A549 (cell line): ENCODE measurements around the gene ZNF536. TPM values are rescaled to one million over a fixed set of nuclear protein-coding genes. Genes with fewer than 3 reads are reported as not detected.
A peak's percentile ranks its signal among the peaks of the same experiment; 100 is the strongest.

Experiments
- ATAC-seq, 2 experiments: fragments of 200-7000 bp in 1 of 2; fragments of >200 bp in 1 of 2; cut with Nextera tagmentation in 1 of 2; cut with Tn5 transposase in 1 of 2; 3 replicates each; pipeline versions ENCODE4 v1.8.0 to v1.9.1; 2018 to 2020; ENCODE audit warnings: mild to moderate bottlenecking in 1 of 2, moderate library complexity in 1 of 2
- CTCF ChIA-PET: fragments of 300-600 bp; sonication (Branson Sonifier 250); formaldehyde crosslinking; extraction: SDS; loops from one replicate; lab custom pipeline; 2021; ENCODE audit warnings: antibody characterized with exemption, inconsistent platforms; lab: Yijun Ruan, JAX
- POLR2A ChIA-PET: fragments of 350-600 bp; formaldehyde crosslinking; extraction: SDS; loops from one replicate; lab custom pipeline; 2021; ENCODE audit warnings: antibody characterized with exemption, inconsistent platforms; lab: Yijun Ruan, JAX
- DNase-seq, 2 experiments: peaks; one replicate each; pipeline versions ENCODE4 v3.0.0 to v3.0.0-alpha.2; 2011 to 2016; ENCODE audit warnings: low read depth in 1 of 2, low spot score in 1 of 2
- FAIRE-seq: peaks from 2 replicates; lab custom pipeline; 2011; peaks lifted over from hg19 to GRCh38; lab: Jason Lieb, UNC
- H3K27ac ChIP-seq, 2 experiments: fragments of >200 bp; sonication (Bioruptor Twin); formaldehyde crosslinking; 3 replicates each; pipeline ENCODE4 v1.5.1; 2016 to 2017
- H3K4me1 ChIP-seq: fragments of >200 bp; sonication (Bioruptor Twin); formaldehyde crosslinking; 3 replicates; pipeline ENCODE4 v1.6.1; 2016
- H3K4me2 ChIP-seq: fragments of >200 bp; sonication (Bioruptor Twin); formaldehyde crosslinking; 3 replicates; pipeline ENCODE4 v1.6.1; 2016
- H3K4me3 ChIP-seq: fragments of >200 bp; sonication (Bioruptor Twin); formaldehyde crosslinking; 3 replicates; pipeline ENCODE4 v1.5.1; 2016
- H3K9me3 ChIP-seq: fragments of >200 bp; sonication (Bioruptor Twin); formaldehyde crosslinking; 3 replicates; pipeline ENCODE4 v1.6.1; 2016
- BHLHE40 ChIP-seq: IDR thresholded peaks from 2 replicates; pipeline ENCODE4 v1.6.1; 2012; ENCODE audit warnings: low read depth, low read length, inconsistent platforms
- CBX2 ChIP-seq: fragments of 200-600 bp; sonication (generic); IDR thresholded peaks from 2 replicates; pipeline ENCODE4 v1.6.1; 2016; ENCODE audit warnings: low read depth, mild to moderate bottlenecking, borderline replicate concordance
- CBX8 ChIP-seq: fragments of 200-600 bp; sonication (generic); IDR thresholded peaks from 2 replicates; pipeline ENCODE4 v1.6.1; 2016
- EHMT2 ChIP-seq: fragments of 200-600 bp; sonication (generic); IDR thresholded peaks from 2 replicates; pipeline ENCODE4 v1.6.1; 2016; ENCODE audit warnings: antibody characterized with exemption, low read depth, mild to moderate bottlenecking, moderate library complexity
- EP300 ChIP-seq, 2 experiments: fragments of >200 bp; sonication (Bioruptor Twin); formaldehyde crosslinking; IDR thresholded peaks; 2 replicates in 1 of 2; 3 replicates in 1 of 2; pipeline ENCODE4 v1.6.1; 2016 to 2017
- FOSL2 ChIP-seq, 2 experiments: fragments of 450-650 bp in 1 of 2; fragments of >200 bp in 1 of 2; sonication (Bioruptor Twin) in 1 of 2; formaldehyde crosslinking; IDR thresholded peaks; 2 replicates each; pipeline versions ENCODE4 v1.5.0 to v1.6.1; 2016 to 2020; ENCODE audit warnings: mild to moderate bottlenecking in 1 of 2, moderate library complexity in 1 of 2
- FOXS1 ChIP-seq: fragments of 250-450 bp; sonication (Bioruptor Pico); IDR thresholded peaks from 2 replicates; pipeline ENCODE4 v1.5.0; 2020; ENCODE audit warnings: mild to moderate bottlenecking, moderate library complexity
- GATA3 ChIP-seq: IDR thresholded peaks from 2 replicates; pipeline ENCODE4 v1.6.1; 2012; ENCODE audit warnings: borderline replicate concordance
- HOXB5 ChIP-seq: fragments of 250-450 bp; sonication (Bioruptor Pico); IDR thresholded peaks from 2 replicates; pipeline ENCODE4 v1.5.0; 2020; ENCODE audit warnings: mild to moderate bottlenecking, moderate library complexity
- JUNB ChIP-seq: fragments of >200 bp; sonication (Bioruptor Twin); formaldehyde crosslinking; IDR thresholded peaks from 2 replicates; pipeline ENCODE4 v1.6.1; 2016
- KDM5A ChIP-seq: fragments of 200-600 bp; sonication (generic); IDR thresholded peaks from 2 replicates; pipeline ENCODE4 v1.6.1; 2016; ENCODE audit warnings: antibody characterized with exemption, mild to moderate bottlenecking
- MAX ChIP-seq: IDR thresholded peaks from 2 replicates; pipeline ENCODE4 v1.6.1; 2012
- MYC ChIP-seq: IDR thresholded peaks from 2 replicates; pipeline ENCODE4 v1.6.1; 2012; ENCODE audit warnings: mild to moderate bottlenecking, inconsistent platforms, low read length, improper control_type of control experiment, borderline replicate concordance
- NR3C1 ChIP-seq: fragments of >200 bp; sonication (Bioruptor Twin); formaldehyde crosslinking; IDR thresholded peaks from 3 replicates; pipeline ENCODE4 v1.6.1; 2017
- PBX3 ChIP-seq: IDR thresholded peaks from 2 replicates; pipeline ENCODE4 v1.6.1; 2012
- POLR2A ChIP-seq: IDR thresholded peaks from 2 replicates; pipeline ENCODE4 v1.6.1; 2012; ENCODE audit warnings: mild to moderate bottlenecking, low read length
- POLR2AphosphoS2 ChIP-seq: conservative IDR thresholded peaks from 2 replicates; pipeline ENCODE4 v1.6.1; 2012; ENCODE audit warnings: low read length, improper control_type of control experiment, inconsistent platforms
- TFCP2L1 ChIP-seq: fragments of 250-450 bp; sonication (Bioruptor Pico); IDR thresholded peaks from 2 replicates; pipeline ENCODE4 v1.5.0; 2021; ENCODE audit warnings: mild to moderate bottlenecking
- TP53 ChIP-seq: fragments of 250-450 bp; sonication (Bioruptor Pico); IDR thresholded peaks from 2 replicates; pipeline ENCODE4 v1.5.0; 2021; ENCODE audit warnings: mild to moderate bottlenecking, moderate library complexity
- ZC3H11A ChIP-seq: fragments of 450-650 bp; IDR thresholded peaks from 2 replicates; pipeline ENCODE4 v1.6.1; 2014; ENCODE audit warnings: antibody characterized with exemption, mild to moderate bottlenecking
- ZFP36 ChIP-seq: fragments of 450-650 bp; IDR thresholded peaks from 2 replicates; pipeline ENCODE4 v1.6.1; 2014; ENCODE audit warnings: borderline replicate concordance; ENCODE audit not compliant: partially characterized antibody
- ZNF302 ChIP-seq: fragments of 250-450 bp; sonication (Bioruptor Pico); IDR thresholded peaks from 2 replicates; pipeline ENCODE4 v1.9.0; 2021; ENCODE audit warnings: inconsistent platforms, mild to moderate bottlenecking, moderate library complexity
- ZSCAN20 ChIP-seq: fragments of 250-450 bp; sonication (Bioruptor Pico); IDR thresholded peaks from 2 replicates; pipeline ENCODE4 v1.8.0; 2022; ENCODE audit warnings: mild to moderate bottlenecking, moderate library complexity
- WGBS: methylation state at CpG from one replicate; pipeline ENCODE4 v1.1.6; 2017; ENCODE audit errors: missing lambda C conversion rate; 5-methylcytosine and 5-hydroxymethylcytosine counted together
- polyA plus RNA-seq, 4 experiments: library from polyadenylated mRNA; depleted of rRNA in 3 of 4; stranded (reverse); fragments of >200 nt; fragmentation: RNase III in 1 of 4; extraction: RNeasy Plus Mini Kit Qiagen cat#74134 plus additional on column Dnase treatment in 1 of 4; gene quantifications; 2 replicates in 3 of 4; 3 replicates in 1 of 4; pipeline ENCODE4 v1.2.3, GENCODE V29; 2011 to 2017
- TF ChIP-seq, protein P1 (sequence below): fragments of 450-650 bp; IDR thresholded peaks from 2 replicates; pipeline ENCODE4 v1.6.1; 2014; ENCODE audit warnings: antibody characterized with exemption
- TF ChIP-seq, protein P2 (sequence below): fragments of 250-450 bp; sonication (Bioruptor Pico); IDR thresholded peaks from 2 replicates; pipeline ENCODE4 v1.5.0; 2020; ENCODE audit warnings: low read depth, mild to moderate bottlenecking, moderate library complexity
- TF ChIP-seq, protein P3 (sequence below): fragments of >200 bp; sonication (Bioruptor Twin); formaldehyde crosslinking; IDR thresholded peaks from 3 replicates; pipeline ENCODE4 v1.5.1; 2016
- TF ChIP-seq, protein P4 (sequence below): fragments of >200 bp; sonication (Bioruptor Twin); formaldehyde crosslinking; IDR thresholded peaks from 2 replicates; pipeline ENCODE4 v1.6.1; 2016
- TF ChIP-seq, protein P5 (sequence below): fragments of >200 bp; sonication (Bioruptor Twin); formaldehyde crosslinking; IDR thresholded peaks from 3 replicates; pipeline ENCODE4 v1.6.1; 2016

The ZNF536 gene
- polyA plus RNA-seq, 2 of the 4 experiments (the other 2 are of a cell fraction): not detected

DNA sequence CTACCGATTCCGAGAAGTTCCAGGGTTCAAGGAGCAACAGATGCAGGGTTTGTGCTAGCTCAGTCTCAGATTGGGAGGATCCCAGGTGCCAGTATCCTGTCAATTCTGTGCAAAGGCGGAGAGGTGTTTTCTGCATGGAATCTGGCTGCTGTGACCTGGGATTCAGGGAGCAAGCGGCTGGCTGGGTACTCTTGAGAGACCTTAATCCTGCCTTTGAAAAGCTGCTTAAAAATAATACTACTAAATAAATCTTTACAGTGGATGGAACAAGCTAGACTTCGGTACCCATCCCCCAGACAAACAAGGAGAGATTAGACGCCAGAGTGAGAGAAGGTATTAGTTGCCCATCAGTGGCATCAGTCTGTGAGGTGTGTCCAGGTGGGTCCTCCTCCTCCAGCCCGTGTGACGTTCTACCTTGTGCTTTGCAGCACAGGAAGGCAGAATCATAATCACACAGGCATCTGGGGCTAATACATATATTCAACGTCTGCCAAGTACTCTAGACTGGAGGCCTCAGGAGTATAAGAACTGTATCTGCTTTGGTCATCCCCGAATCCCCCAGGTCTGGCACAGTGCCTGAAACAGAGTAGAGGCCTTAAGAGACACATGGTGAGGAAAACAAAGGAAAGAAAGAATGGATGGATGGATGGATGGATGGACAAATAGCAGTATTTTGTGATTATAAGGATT lies 230.6 kb downstream of the ZNF536 start:
- DNase-seq: no peak
- Histone ChIP-seq H3K27ac (no peak overlapping the region), H3K9me3 (no peaks in the 10 kb centered on the region), H3K4me1 (no peaks in the 10 kb centered on the region), H3K4me3 (no peak overlapping the region), H3K4me2 (no peak overlapping the region)
- TF ChIP-seq FOXS1 (CRISPR knock-in tag) (no peak), KDM5A (no peak), MYC (no peak), PBX3 (no peak), CBX8 (no peak), EP300 (IDR thresholded peaks at IDR 0.05) (no peak), FOSL2 (IDR thresholded peaks at IDR 0.05) (no peak), FOSL2 (CRISPR knock-in tag; IDR thresholded peaks at IDR 0.05) (no peak), JUNB (no peak), TP53 (CRISPR knock-in tag) (no peak), BHLHE40 (no peak)
- TF ChIP-seq, protein P1, sequence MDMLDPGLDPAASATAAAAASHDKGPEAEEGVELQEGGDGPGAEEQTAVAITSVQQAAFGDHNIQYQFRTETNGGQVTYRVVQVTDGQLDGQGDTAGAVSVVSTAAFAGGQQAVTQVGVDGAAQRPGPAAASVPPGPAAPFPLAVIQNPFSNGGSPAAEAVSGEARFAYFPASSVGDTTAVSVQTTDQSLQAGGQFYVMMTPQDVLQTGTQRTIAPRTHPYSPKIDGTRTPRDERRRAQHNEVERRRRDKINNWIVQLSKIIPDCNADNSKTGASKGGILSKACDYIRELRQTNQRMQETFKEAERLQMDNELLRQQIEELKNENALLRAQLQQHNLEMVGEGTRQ: no peak
- ChIA-PET CTCF (interaction anchor here (1.6 to 1.7 kb wide), 2 partner anchors 9 to 80 kb away, joined by 3 to 4 read pairs; no protein-coding TSS in a partner anchor), POLR2A (no interaction called here)
- no peak for ATAC-seq
- 7% methylated on average over 10 of the region's 10 CpGs for WGBS
- FAIRE-seq: peak; percentile 83

DNA sequence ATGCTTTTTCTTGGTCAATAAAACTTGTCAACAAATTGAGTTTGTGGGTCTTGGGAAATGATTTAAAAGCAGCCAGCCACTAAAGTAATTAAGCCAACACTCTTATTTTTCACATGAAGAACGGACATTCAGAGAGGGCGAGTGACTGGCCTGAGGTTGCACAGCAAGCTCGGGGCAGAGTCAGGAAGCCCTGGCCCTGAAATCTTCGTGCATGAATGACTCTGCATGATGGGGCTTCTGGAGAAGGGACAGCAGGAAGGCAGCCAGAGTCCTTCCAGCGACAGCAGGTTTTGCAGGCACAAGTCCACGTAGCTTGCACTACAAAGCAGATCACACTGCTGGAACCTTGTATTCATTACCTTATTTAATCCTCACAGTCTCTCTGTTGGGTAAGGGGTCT lies 232.5 kb downstream of the ZNF536 start:
- no peak for DNase-seq
- no peak overlapping the region for H3K4me2 ChIP-seq
- CTCF ChIA-PET: interaction anchor here (2.5 kb wide), 1 partner anchor 62 kb away, joined by 13 read pairs; no protein-coding TSS in a partner anchor
- no peak for FAIRE-seq
- no peak for ATAC-seq
- TF ChIP-seq ZC3H11A: no peak
- TF ChIP-seq TFCP2L1 (CRISPR knock-in tag): no peak
- TF ChIP-seq, protein P2, sequence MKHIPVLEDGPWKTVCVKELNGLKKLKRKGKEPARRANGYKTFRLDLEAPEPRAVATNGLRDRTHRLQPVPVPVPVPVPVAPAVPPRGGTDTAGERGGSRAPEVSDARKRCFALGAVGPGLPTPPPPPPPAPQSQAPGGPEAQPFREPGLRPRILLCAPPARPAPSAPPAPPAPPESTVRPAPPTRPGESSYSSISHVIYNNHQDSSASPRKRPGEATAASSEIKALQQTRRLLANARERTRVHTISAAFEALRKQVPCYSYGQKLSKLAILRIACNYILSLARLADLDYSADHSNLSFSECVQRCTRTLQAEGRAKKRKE (CRISPR knock-in tag): no peak
- no peak for TF ChIP-seq POLR2AphosphoS2
- TF ChIP-seq, protein P3, sequence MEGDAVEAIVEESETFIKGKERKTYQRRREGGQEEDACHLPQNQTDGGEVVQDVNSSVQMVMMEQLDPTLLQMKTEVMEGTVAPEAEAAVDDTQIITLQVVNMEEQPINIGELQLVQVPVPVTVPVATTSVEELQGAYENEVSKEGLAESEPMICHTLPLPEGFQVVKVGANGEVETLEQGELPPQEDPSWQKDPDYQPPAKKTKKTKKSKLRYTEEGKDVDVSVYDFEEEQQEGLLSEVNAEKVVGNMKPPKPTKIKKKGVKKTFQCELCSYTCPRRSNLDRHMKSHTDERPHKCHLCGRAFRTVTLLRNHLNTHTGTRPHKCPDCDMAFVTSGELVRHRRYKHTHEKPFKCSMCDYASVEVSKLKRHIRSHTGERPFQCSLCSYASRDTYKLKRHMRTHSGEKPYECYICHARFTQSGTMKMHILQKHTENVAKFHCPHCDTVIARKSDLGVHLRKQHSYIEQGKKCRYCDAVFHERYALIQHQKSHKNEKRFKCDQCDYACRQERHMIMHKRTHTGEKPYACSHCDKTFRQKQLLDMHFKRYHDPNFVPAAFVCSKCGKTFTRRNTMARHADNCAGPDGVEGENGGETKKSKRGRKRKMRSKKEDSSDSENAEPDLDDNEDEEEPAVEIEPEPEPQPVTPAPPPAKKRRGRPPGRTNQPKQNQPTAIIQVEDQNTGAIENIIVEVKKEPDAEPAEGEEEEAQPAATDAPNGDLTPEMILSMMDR: no peak
- no peak for TF ChIP-seq POLR2A
- TF ChIP-seq MAX: no peak
- peak; percentile 62 for TF ChIP-seq ZFP36
- no peaks in the 10 kb centered on the region for H3K4me1 ChIP-seq
- 6% methylated on average over 6 of the region's 6 CpGs for WGBS
- no peak overlapping the region for H3K4me3 ChIP-seq
- H3K9me3 ChIP-seq: no peaks in the 10 kb centered on the region
- no peak overlapping the region for H3K27ac ChIP-seq
- POLR2A ChIA-PET: no interaction called here

GRCh38 chr19:30605333-30605732 lies 233.1 kb downstream of the ZNF536 start:
- ChIA-PET CTCF (interaction anchor here (1.4 to 2.5 kb wide), 2 partner anchors 61 to 64 kb away, joined by 4 to 13 read pairs; no protein-coding TSS in a partner anchor), POLR2A (no interaction called here)
- Histone ChIP-seq H3K4me3 (no peak overlapping the region), H3K4me1 (no peaks in the 10 kb centered on the region), H3K9me3 (no peaks in the 10 kb centered on the region), H3K4me2 (no peak overlapping the region), H3K27ac (no peak overlapping the region)
- WGBS: 20% methylated on average over 3 of the region's 3 CpGs
- no peak for ATAC-seq
- FAIRE-seq: peak; percentile 78
- DNase-seq: no peak
- TF ChIP-seq EHMT2 (no peak), CBX2 (no peak), NR3C1 (no peak), HOXB5 (CRISPR knock-in tag) (no peak), ZNF302 (no peak), TFCP2L1 (CRISPR knock-in tag) (no peak), ZSCAN20 (CRISPR knock-in tag) (no peak), GATA3 (no peak)
- TF ChIP-seq, protein P4, sequence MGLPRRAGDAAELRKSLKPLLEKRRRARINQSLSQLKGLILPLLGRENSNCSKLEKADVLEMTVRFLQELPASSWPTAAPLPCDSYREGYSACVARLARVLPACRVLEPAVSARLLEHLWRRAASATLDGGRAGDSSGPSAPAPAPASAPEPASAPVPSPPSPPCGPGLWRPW: no peak
- TF ChIP-seq, protein P1: no peak
- TF ChIP-seq, protein P5, sequence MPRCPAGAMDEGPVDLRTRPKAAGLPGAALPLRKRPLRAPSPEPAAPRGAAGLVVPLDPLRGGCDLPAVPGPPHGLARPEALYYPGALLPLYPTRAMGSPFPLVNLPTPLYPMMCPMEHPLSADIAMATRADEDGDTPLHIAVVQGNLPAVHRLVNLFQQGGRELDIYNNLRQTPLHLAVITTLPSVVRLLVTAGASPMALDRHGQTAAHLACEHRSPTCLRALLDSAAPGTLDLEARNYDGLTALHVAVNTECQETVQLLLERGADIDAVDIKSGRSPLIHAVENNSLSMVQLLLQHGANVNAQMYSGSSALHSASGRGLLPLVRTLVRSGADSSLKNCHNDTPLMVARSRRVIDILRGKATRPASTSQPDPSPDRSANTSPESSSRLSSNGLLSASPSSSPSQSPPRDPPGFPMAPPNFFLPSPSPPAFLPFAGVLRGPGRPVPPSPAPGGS: no peak
